ENCODE data around the gene ANTXR1. TPM values are rescaled to one million over a fixed set of nuclear protein-coding genes. Genes with fewer than 3 reads are reported as not detected.

ANTXR1 gene
- total RNA-seq, 1 experiment from 2014 or later, result 25.7 TPM

- TF ChIP-seq REST (IDR thresholded peaks at IDR 0.05; ENCODE audit: low read depth), result no peak
- no peak for TF ChIP-seq ZFX (IDR thresholded peaks at IDR 0.05)
- TF ChIP-seq TCF7L2 (IDR thresholded peaks at IDR 0.05; ENCODE audit: borderline replicate concordance, extremely low read depth, insufficient read depth, insufficient read length), result no peak
Measured at GRCh38 chr2:69131452-69131851, 118.5 kb downstream of the ANTXR1 start (continued).

- ChIA-PET RAD21 (ENCODE audit: low non-redundant PET in 1 of 2, low total read pairs in 2 of 2, uncharacterized antibody in 2 of 2, unreplicated experiment in 2 of 2) (no interaction called here), CTCF (no interaction called here), POLR2A (no interaction called here)
- Histone ChIP-seq H4K20me1 (ENCODE audit: insufficient read depth) (no peaks in the 10 kb centered on the region), H3K9me2 (ENCODE audit: insufficient read depth) (no peaks in the 10 kb centered on the region), H3K9me3 (ENCODE audit: control insufficient read depth in 1 of 2, insufficient read depth in 1 of 2, low read depth in 1 of 2, low read length in 2 of 2) (no peaks in the 10 kb centered on the region), H3K4me3 (replicated peaks in 1 of 2; ENCODE audit: low read depth in 1 of 2, low read length in 2 of 2) (no peak overlapping the region), H3K4me2 (ENCODE audit: low read length) (no peak overlapping the region), H3K27ac (ENCODE audit: low read depth, low read length) (no peak overlapping the region), H2AFZ (ENCODE audit: low read depth, low read length, poor library complexity, severe bottlenecking) (no peak overlapping the region), H3K79me2 (ENCODE audit: insufficient read depth, low read length) (no peaks in the 10 kb centered on the region), H3K27me3 (ENCODE audit: insufficient read depth, low read length) (no peaks in the 10 kb centered on the region), H3K4me1 (ENCODE audit: control insufficient read depth in 1 of 2, insufficient read depth in 2 of 2, low read length in 2 of 2) (no peaks in the 10 kb centered on the region), H3K36me3 (ENCODE audit: control insufficient read depth in 1 of 2, insufficient read depth in 2 of 2, low read length in 2 of 2) (no peaks in the 10 kb centered on the region), H3K9ac (ENCODE audit: low read length) (no peak overlapping the region)
- TF ChIP-seq EZH2 (IDR thresholded peaks at IDR 0.05) (no peak), CEBPB (IDR thresholded peaks at IDR 0.05; ENCODE audit: low read depth) (no peak), ELF1 (IDR thresholded peaks at IDR 0.05; ENCODE audit: borderline replicate concordance, low read depth) (no peak), POLR2A (IDR thresholded peaks at IDR 0.05; ENCODE audit: borderline replicate concordance, extremely low read depth, insufficient read depth, insufficient read length) (no peak), ATF3 (IDR thresholded peaks at IDR 0.05) (no peak), TCF7L2 (IDR thresholded peaks at IDR 0.05; ENCODE audit: borderline replicate concordance, extremely low read depth, insufficient read depth, insufficient read length) (no peak), CTCF (IDR thresholded peaks at IDR 0.05 in 2 of 3, conservative IDR thresholded peaks at IDR 0.05 in 1 of 3; ENCODE audit: borderline replicate concordance in 1 of 3, insufficient read depth in 1 of 3, low read depth in 2 of 3, low read length in 2 of 3) (no peak), JUND (IDR thresholded peaks at IDR 0.05) (no peak), CBX3 (IDR thresholded peaks at IDR 0.05; ENCODE audit: low read depth) (no peak)
- BruUV-seq (replicated peaks), result no TSS peak
- intact Hi-C loops (cut with micrococcal nuclease), result no loop called here
- DNase-seq (ENCODE audit: low read depth, low spot score) (no peak), ATAC-seq (no peak)
Measured at GRCh38 chr2:69131983-69132675, 119.2 kb downstream of the ANTXR1 start.

All from HCT116 (cell line).